WI38 (cell line): ENCODE results near the gene CD177.
"Not testable (repeated sequence)": the region's sequence is repeated elsewhere in the genome, so short reads cannot be mapped to it uniquely, and the experiment has no call there.

ENCODE experiments used
- H3K4me3 ChIP-seq: 2 replicates; pipeline ENCODE4 v1.5.1; 2011; ENCODE audit warnings: low read depth, mild to moderate bottlenecking, control low read depth, low read length
- TF ChIP-seq, protein P1 (sequence below): IDR thresholded peaks from 2 replicates; pipeline ENCODE4 v1.5.1; 2012; ENCODE audit warnings: low read depth, mild to moderate bottlenecking, control low read depth, low read length

The CD177 gene

DNA sequence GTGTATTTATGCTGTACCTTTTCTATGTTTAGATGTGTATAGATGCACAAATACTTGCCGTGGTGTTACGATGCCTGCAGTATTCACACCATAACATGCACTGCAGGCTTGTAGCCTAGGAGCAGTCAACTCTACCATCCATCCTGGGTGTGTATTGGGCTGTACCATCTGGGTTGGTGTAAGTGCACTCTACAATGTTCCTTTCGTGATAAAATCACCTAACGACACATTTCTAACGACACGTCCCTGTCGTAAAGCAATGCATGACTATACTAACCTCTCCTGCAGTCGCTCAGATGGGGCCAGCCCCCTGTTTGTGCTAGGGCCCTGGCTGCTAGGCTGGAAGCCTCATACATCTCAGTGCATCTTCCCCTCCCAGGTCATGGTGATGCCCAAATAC, 18.4 kb downstream of the CD177 start:
- no peak overlapping the region for H3K4me3 ChIP-seq
- TF ChIP-seq, protein P1, sequence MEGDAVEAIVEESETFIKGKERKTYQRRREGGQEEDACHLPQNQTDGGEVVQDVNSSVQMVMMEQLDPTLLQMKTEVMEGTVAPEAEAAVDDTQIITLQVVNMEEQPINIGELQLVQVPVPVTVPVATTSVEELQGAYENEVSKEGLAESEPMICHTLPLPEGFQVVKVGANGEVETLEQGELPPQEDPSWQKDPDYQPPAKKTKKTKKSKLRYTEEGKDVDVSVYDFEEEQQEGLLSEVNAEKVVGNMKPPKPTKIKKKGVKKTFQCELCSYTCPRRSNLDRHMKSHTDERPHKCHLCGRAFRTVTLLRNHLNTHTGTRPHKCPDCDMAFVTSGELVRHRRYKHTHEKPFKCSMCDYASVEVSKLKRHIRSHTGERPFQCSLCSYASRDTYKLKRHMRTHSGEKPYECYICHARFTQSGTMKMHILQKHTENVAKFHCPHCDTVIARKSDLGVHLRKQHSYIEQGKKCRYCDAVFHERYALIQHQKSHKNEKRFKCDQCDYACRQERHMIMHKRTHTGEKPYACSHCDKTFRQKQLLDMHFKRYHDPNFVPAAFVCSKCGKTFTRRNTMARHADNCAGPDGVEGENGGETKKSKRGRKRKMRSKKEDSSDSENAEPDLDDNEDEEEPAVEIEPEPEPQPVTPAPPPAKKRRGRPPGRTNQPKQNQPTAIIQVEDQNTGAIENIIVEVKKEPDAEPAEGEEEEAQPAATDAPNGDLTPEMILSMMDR: no peak

DNA sequence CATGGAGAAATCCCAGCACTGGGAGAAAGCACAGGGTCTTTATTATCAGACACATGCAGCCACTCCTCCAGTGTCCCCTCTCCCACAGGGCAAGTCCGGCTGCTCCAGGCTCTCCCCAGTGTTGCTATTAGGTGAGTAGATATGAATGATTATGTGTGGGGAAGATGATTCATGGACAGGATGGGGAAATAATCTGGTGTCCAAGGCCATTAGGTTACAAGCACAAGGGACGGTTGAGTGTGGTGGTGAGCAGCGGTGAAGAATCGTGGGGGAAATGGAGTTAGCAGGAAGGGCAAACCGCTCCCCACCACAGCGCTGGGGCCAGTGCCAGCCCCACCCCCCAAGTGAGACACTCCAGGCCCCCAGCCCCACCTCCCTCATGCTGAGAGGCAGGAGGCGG, 19.0 kb downstream of the CD177 start:
- TF ChIP-seq, protein P1: no peak
- H3K4me3 ChIP-seq: no peak overlapping the region

DNA sequence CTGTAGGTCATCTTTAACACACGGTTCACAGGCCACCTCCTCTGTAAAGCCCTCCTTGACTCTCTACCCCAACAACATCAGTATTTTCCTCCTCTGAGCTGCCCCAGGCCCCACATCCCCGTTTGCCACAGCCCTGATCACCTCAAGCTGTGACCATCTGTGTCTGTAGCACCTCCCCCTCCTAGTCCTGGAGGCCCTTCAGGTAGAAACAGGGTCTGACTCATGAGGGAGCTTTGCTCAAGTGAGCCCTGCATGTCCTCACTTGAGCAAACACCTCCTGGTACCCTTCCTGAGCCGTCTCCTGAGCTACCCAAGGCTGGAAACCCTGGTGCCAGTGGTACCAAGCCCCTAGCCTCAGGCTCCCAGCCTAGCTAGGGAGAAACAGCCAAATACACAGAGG, 24.1 kb downstream of the CD177 start:
- H3K4me3 ChIP-seq: not testable (repeated sequence)

DNA sequence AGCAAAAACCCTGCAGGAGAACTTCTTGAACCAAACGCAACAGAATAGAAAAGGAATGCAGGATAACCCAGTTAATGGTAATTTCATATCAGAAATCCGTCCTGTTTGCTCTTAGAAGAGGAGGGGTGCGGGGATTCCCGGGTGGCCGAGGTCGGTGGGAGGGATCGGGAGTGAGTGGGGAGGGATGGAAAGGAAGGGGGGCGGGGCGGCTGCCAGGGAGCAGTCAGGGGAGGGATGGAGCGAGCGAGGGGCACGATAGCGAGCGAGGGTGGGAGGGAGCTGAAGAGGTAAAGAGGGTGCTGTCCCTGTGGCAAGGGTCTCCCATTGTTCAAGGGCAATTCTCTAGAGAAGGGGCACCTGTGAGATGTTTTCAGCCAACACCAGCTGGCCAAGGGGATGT, 26.5 kb downstream of the CD177 start:
- no peak overlapping the region for H3K4me3 ChIP-seq
- TF ChIP-seq, protein P1: no peak

DNA sequence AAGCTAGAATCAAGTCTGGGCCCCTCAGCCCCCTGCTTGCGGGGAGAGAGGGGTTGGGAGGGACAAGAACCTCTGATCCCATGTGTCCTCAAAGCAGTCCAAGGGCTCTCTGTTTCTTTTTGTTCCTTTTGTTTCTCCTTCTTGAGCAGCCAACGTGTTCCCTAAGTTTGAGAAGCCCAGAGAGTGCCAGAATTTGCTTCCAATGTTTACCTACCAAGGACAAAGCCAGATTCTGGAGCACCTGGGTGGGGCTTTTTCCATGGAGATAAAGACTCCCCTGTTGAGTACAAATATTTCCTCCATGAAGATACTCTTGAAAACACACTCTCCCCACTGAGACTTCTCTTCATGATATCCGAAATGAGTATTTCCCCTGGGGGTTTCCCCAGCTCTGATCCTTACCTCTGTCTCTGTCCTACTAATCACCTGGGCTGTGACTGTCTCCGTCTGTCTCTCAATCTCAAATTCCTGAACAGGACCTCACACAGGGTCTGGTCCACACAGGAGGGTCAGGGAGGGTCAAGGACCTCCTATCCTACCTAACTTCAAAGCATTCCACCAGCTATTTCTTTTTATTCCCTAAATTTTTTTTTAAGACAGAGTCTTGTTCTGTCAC, 27.4 kb downstream of the CD177 start:
- no peak overlapping the region for H3K4me3 ChIP-seq
- TF ChIP-seq, protein P1: no peak

DNA sequence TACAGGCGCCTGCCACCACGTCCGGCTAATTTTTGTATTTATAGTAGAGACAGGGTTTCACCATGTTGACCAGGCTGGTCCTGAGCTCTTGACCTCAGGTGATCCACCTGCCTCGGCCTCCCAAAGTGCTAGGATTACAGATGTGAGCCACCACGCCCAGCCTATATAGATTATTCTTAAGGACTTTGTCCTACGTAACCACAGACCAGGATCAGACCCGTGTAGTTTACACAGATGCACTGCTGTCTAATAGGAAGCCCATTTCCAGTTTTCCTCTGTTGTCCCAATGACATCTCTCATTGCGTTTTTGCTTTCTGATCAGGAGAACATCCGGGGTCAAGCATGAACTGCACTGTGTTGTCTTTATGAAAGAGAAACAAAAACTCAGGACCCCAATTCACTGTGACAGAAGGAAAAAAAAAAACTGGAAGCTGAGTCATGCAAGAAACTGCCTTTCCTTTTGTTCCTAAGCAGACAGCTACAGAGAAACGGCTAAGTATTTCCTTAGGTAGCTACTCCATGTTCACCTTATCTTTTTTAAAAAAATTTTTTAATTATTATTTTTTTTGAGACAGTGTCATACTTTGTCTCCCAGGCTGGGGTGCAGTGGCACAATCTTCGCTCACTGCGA, 29.2 kb downstream of the CD177 start:
- not testable (repeated sequence) for H3K4me3 ChIP-seq

DNA sequence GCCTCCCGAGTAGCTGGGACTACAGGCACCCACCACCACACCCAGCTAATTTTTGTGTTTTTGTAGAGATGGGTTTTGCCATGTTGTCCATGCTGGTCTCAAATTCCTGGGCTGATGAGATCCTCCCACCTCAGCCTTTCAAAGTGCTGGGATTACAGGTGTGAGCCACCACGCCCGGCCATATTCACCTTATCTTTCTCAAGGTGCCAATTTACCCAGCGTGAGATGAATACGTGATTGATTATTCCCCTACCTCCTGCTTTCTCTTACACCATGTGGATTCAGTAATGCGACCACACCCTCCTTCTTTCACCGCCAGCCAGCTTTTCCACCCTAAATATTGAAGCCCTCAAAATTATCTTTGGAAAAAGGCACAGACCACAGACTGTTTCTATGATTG, 29.8 kb downstream of the CD177 start:
- H3K4me3 ChIP-seq: not testable (repeated sequence)

DNA sequence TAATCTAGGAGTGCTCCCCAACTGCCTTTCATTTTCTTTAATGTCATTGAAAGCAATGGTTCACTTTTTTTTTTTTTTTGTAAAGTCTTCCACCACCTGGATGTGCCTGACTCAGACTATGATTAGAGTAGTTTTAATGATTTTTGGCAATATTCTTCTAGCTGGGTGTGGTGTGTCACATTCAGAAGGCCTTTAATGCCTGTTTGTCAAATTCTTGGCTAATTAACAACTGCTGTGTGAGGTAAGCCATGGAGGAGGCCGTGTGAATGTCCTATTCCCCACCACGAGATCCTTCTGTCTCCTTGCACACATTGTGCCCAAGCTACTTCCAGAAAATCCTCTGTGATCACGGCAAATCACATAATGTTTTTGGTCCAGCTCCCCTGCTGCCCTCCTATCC, 30.3 kb downstream of the CD177 start:
- H3K4me3 ChIP-seq: not testable (repeated sequence)

DNA sequence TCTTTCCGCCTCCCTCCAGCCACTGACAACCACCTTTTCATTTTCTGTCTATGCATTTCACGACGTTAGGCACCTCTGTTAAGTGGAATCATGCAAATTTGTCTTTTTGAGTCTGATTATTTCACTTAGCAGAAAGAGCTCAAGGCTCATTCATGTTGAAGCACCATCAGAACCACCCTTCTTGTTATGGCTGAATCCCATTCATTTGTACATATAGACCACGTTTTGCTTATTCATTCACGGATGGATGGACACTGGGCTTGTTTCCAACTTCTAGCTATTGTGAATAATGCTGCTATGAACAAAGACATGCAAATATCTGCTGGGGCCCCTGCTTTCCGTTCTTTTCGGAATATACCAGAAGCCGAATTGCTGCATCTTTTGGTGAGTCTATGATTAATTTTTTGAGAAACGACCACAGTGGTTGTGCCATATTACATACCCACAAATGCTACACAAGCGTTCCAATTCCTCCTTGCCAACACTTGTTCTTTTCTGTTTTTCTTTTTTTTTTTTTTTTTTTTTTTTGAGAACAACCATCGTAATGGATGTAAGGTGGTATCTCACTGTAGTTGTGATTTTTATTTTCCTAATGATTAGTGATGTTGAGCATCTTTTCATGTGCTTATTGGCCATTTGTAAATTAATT, 37.5 kb downstream of the CD177 start:
- H3K4me3 ChIP-seq: not testable (repeated sequence)

DNA sequence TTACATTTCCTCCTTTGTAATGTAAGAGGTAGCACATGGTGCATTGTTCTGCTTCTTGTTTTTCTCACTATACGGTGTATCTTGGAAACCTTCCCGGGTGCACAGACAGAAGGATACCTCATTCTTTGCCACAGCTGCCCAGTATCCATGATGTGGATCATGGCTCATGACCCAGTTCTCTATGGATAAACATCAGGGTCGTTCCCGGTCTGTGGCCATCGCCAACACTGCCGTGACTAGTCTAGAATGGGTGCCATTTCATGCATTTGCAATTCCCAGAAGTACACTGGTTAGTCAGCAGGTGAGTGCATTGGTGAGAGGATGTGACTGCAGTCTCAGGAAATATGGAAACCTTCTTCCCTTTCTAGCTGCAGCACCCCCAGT, 38.1 kb downstream of the CD177 start:
- H3K4me3 ChIP-seq: not testable (repeated sequence)

DNA sequence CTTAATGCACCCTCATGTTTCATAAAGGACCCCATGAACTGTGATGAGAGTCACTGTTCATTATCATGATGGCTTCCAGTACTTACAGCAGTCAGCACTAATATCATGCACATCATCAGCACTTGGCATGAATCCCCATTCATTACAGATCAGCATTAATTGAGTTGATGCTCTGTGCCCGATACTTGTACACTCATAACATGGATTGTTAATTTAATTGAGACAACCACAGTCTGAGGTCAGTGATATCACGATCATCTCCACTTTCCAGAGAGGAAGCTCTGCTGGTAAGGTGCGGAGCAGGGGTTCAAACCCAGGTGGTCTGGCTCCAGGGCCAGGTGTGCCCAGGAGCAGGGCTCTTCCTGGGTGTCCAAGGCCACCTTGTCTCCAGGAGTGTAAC, 40.0 kb downstream of the CD177 start:
- not testable (repeated sequence) for H3K4me3 ChIP-seq
